Activated B cell treated with CpG ODN at 0.5 μM for 24 hours (primary cell): ENCODE results near the gene FAM240A. TPM values are rescaled to one million over a fixed set of nuclear protein-coding genes. Genes with fewer than 3 reads are reported as not detected.
"Not testable (repeated sequence)": the region's sequence is repeated elsewhere in the genome, so short reads cannot be mapped to it uniquely, and the experiment has no call there.

Experiments
- ATAC-seq: fragments of 200-7000 bp; cut with Tn5 transposase; one replicate; pipeline ENCODE4 v1.10.0; 2021; ENCODE audit warnings: low read depth, mild to moderate bottlenecking, moderate library complexity
- CTCF ChIA-PET: fragments of 350-600 bp; sonication (Branson Sonifier 250); formaldehyde crosslinking; loops from one replicate; lab custom pipeline; 2021; ENCODE audit warnings: antibody characterized with exemption; lab: Charles Lee
- POLR2A ChIA-PET: fragments of 350-600 bp; sonication (Branson Sonifier 250); formaldehyde crosslinking; loops from one replicate; lab custom pipeline; 2021; ENCODE audit warnings: antibody characterized with exemption; lab: Charles Lee
- DNase-seq: peaks from one replicate; pipeline ENCODE4 v3.0.0; 2022
- H3K27ac Mint-ChIP-seq: one replicate; pipeline ENCODE4 v1.8.0; 2020; ENCODE audit warnings: mixed read lengths
- H3K27me3 Mint-ChIP-seq: one replicate; pipeline ENCODE4 v1.8.0; 2021; ENCODE audit warnings: mixed read lengths
- H3K36me3 Mint-ChIP-seq: one replicate; pipeline ENCODE4 v1.8.0; 2021; ENCODE audit warnings: low read depth, mixed read lengths
- H3K4me1 Mint-ChIP-seq: one replicate; pipeline ENCODE4 v1.8.0; 2021; ENCODE audit warnings: mixed read lengths
- H3K4me3 Mint-ChIP-seq: one replicate; pipeline ENCODE4 v1.8.0; 2020; ENCODE audit warnings: mild to moderate bottlenecking, mixed read lengths
- H3K9me3 Mint-ChIP-seq: one replicate; pipeline ENCODE4 v1.8.0; 2020; ENCODE audit warnings: mixed read lengths
- CTCF ChIP-seq: fragments of 200-600 bp; IDR thresholded peaks from one replicate; pipeline ENCODE4 v1.8.0; 2022; ENCODE audit warnings: antibody characterized with exemption, mild to moderate bottlenecking
- intact Hi-C: fragments of 100-400 bp; cut with micrococcal nuclease; formaldehyde crosslinking; loops from one replicate; pipeline ENCODE4 v1.15.1; 2024
- total RNA-seq: library from RNA; stranded (reverse); gene quantifications from 2 replicates; pipeline ENCODE4 v1.2.3, GENCODE V29; 2022

The FAM240A gene
- total RNA-seq, 1 donor from 2014 or later: not detected

GRCh38 chr3:46586738-46587246 is 25.5 kb upstream of the FAM240A start:
- no peak overlapping the region for H3K27ac Mint-ChIP-seq
- no peaks in the 10 kb centered on the region for H3K9me3 Mint-ChIP-seq

GRCh38 chr3:46587268-46587667 is 25.1 kb upstream of the FAM240A start:
- H3K4me1 Mint-ChIP-seq, intact Hi-C loops, DNase-seq, ATAC-seq, H3K27ac Mint-ChIP-seq, H3K27me3 Mint-ChIP-seq, H3K4me3 Mint-ChIP-seq, CTCF ChIA-PET, H3K36me3 Mint-ChIP-seq, POLR2A ChIA-PET, H3K9me3 Mint-ChIP-seq: not testable (repeated sequence)

More at GRCh38 chr3:46586738-46587246, 25.5 kb upstream of the FAM240A start:
- Mint-ChIP-seq H3K27me3 (peaks cover 6% of the 10 kb centered on the region), H3K4me1 (no peaks in the 10 kb centered on the region), H3K4me3 (no peak overlapping the region), H3K36me3 (no peaks in the 10 kb centered on the region)
- ATAC-seq: no peak
- ChIA-PET CTCF (no interaction called here), POLR2A (no interaction called here)
- intact Hi-C loops: no loop called here
- no peak for TF ChIP-seq CTCF
- no peak for DNase-seq

GRCh38 chr3:46593274-46593862 is 19.0 kb upstream of the FAM240A start:
- CTCF ChIA-PET: no interaction called here
- no peaks in the 10 kb centered on the region for H3K27me3 Mint-ChIP-seq
- no peak overlapping the region for H3K4me3 Mint-ChIP-seq
- H3K4me1 Mint-ChIP-seq: no peaks in the 10 kb centered on the region
- intact Hi-C loops: no loop called here
- TF ChIP-seq CTCF: no peak
- H3K9me3 Mint-ChIP-seq: no peaks in the 10 kb centered on the region
- H3K36me3 Mint-ChIP-seq: no peaks in the 10 kb centered on the region
- ATAC-seq: no peak
- H3K27ac Mint-ChIP-seq: no peak overlapping the region
- DNase-seq: no peak
- POLR2A ChIA-PET: no interaction called here

- intact Hi-C loops: no loop called here
- POLR2A ChIA-PET: no interaction called here
Observed at GRCh38 chr3:46593979-46594378, 18.3 kb upstream of the FAM240A start.

GRCh38 chr3:46594723-46595122 is 17.6 kb upstream of the FAM240A start:
- DNase-seq (no peak), ATAC-seq (no peak)
- Mint-ChIP-seq H3K27ac (no peak overlapping the region), H3K27me3 (no peaks in the 10 kb centered on the region), H3K4me3 (no peak overlapping the region), H3K9me3 (no peaks in the 10 kb centered on the region), H3K36me3 (no peaks in the 10 kb centered on the region), H3K4me1 (no peaks in the 10 kb centered on the region)
- POLR2A ChIA-PET: no interaction called here
- TF ChIP-seq CTCF: no peak
- intact Hi-C loops: no loop called here
- CTCF ChIA-PET: interaction anchor here (1.2 kb wide), 1 partner anchor 106 kb away, joined by 3 read pairs; no protein-coding TSS in a partner anchor

More at GRCh38 chr3:46593979-46594378, 18.3 kb upstream of the FAM240A start:
- ATAC-seq (no peak), DNase-seq (no peak)
- no peaks in the 10 kb centered on the region for H3K4me1 Mint-ChIP-seq
- no peaks in the 10 kb centered on the region for H3K9me3 Mint-ChIP-seq
- TF ChIP-seq CTCF: no peak
- no peaks in the 10 kb centered on the region for H3K36me3 Mint-ChIP-seq
- CTCF ChIA-PET: no interaction called here
- H3K4me3 Mint-ChIP-seq: no peak overlapping the region
- H3K27me3 Mint-ChIP-seq: no peaks in the 10 kb centered on the region
- no peak overlapping the region for H3K27ac Mint-ChIP-seq
